ENCODE data around the gene ADAM15.

Gene ADAM15

GRCh38 chr1:155103325-155103724, 52.2 kb downstream of the ADAM15 start:
- Histone ChIP-seq H3K36me3 (ENCODE audit: insufficient read depth, low read length) (no peaks in the 10 kb centered on the region), H3F3A (ENCODE audit: low read depth) (no peaks in the 10 kb centered on the region), H3K9me3 (ENCODE audit: insufficient read depth, low read depth, low read length) (no peaks in the 10 kb centered on the region), H3K79me2 (ENCODE audit: insufficient read depth, low read length) (no peaks in the 10 kb centered on the region), H4K20me1 (ENCODE audit: insufficient read depth, low read length, poor library complexity, severe bottlenecking) (no peaks in the 10 kb centered on the region), H3K4me3 (ENCODE audit: low read length, poor library complexity, severe bottlenecking) (no peak overlapping the region), H3K9me2 (replicated peaks; ENCODE audit: low read depth, low read length) (no peaks in the 10 kb centered on the region), H3K4me1 (ENCODE audit: insufficient read depth, low read length, poor library complexity, severe bottlenecking) (no peaks in the 10 kb centered on the region), H3K27me3 (ENCODE audit: insufficient read depth, low read length, poor library complexity, severe bottlenecking) (no peaks in the 10 kb centered on the region), H2AFZ (ENCODE audit: low read length) (no peak overlapping the region), H3K4me2 (ENCODE audit: low read depth, low read length, poor library complexity, severe bottlenecking) (no peak overlapping the region), H3K9ac (ENCODE audit: low read depth, low read length, poor library complexity, severe bottlenecking) (no peak overlapping the region)
- no peak for TF ChIP-seq CTCF (conservative IDR thresholded peaks at IDR 0.05; ENCODE audit: low read length)
- TF ChIP-seq EZH2phosphoT487 (IDR thresholded peaks at IDR 0.05; ENCODE audit: borderline replicate concordance): no peak

- Histone ChIP-seq H3K4me2 (ENCODE audit: low read depth, low read length, poor library complexity, severe bottlenecking) (no peak overlapping the region), H3K36me3 (ENCODE audit: insufficient read depth, low read length) (no peaks in the 10 kb centered on the region), H3K9me3 (ENCODE audit: insufficient read depth, low read depth, low read length) (no peaks in the 10 kb centered on the region), H2AFZ (ENCODE audit: low read length) (no peak overlapping the region), H4K20me1 (ENCODE audit: insufficient read depth, low read length, poor library complexity, severe bottlenecking) (no peaks in the 10 kb centered on the region), H3F3A (ENCODE audit: low read depth) (no peaks in the 10 kb centered on the region), H3K9ac (ENCODE audit: low read depth, low read length, poor library complexity, severe bottlenecking) (no peak overlapping the region), H3K4me1 (ENCODE audit: insufficient read depth, low read length, poor library complexity, severe bottlenecking) (no peaks in the 10 kb centered on the region), H3K79me2 (ENCODE audit: insufficient read depth, low read length) (no peaks in the 10 kb centered on the region), H3K27me3 (ENCODE audit: insufficient read depth, low read length, poor library complexity, severe bottlenecking) (no peaks in the 10 kb centered on the region), H3K4me3 (ENCODE audit: low read length, poor library complexity, severe bottlenecking) (no peak overlapping the region), H3K9me2 (replicated peaks; ENCODE audit: low read depth, low read length) (no peaks in the 10 kb centered on the region)
- TF ChIP-seq CTCF (conservative IDR thresholded peaks at IDR 0.05; ENCODE audit: low read length): no peak
- no peak for TF ChIP-seq EZH2phosphoT487 (IDR thresholded peaks at IDR 0.05; ENCODE audit: borderline replicate concordance)
These were observed 53.8 kb downstream of the ADAM15 start for GRCh38 chr1:155104605-155105534.

GRCh38 chr1:155105604-155106011, 54.5 kb downstream of the ADAM15 start:
- no peaks in the 10 kb centered on the region for H4K20me1 ChIP-seq (ENCODE audit: insufficient read depth, low read length, poor library complexity, severe bottlenecking)
- H3K9me2 ChIP-seq (replicated peaks; ENCODE audit: low read depth, low read length): no peaks in the 10 kb centered on the region
- H3K4me1 ChIP-seq (ENCODE audit: insufficient read depth, low read length, poor library complexity, severe bottlenecking): peaks cover 1% of the 10 kb centered on the region
- no peaks in the 10 kb centered on the region for H3K79me2 ChIP-seq (ENCODE audit: insufficient read depth, low read length)
- H3K9ac ChIP-seq (ENCODE audit: low read depth, low read length, poor library complexity, severe bottlenecking): no peak overlapping the region
- no peaks in the 10 kb centered on the region for H3K9me3 ChIP-seq (ENCODE audit: insufficient read depth, low read depth, low read length)
- H3K27me3 ChIP-seq (ENCODE audit: insufficient read depth, low read length, poor library complexity, severe bottlenecking): no peaks in the 10 kb centered on the region
- no peaks in the 10 kb centered on the region for H3K36me3 ChIP-seq (ENCODE audit: insufficient read depth, low read length)
- H3K4me3 ChIP-seq (ENCODE audit: low read length, poor library complexity, severe bottlenecking): no peak overlapping the region
- no peak overlapping the region for H3K4me2 ChIP-seq (ENCODE audit: low read depth, low read length, poor library complexity, severe bottlenecking)
- H2AFZ ChIP-seq (ENCODE audit: low read length): no peak overlapping the region
- H3F3A ChIP-seq (ENCODE audit: low read depth): no peaks in the 10 kb centered on the region
- TF ChIP-seq CTCF (conservative IDR thresholded peaks at IDR 0.05; ENCODE audit: low read length) (no peak), EZH2phosphoT487 (IDR thresholded peaks at IDR 0.05; ENCODE audit: borderline replicate concordance) (no peak)

Data from Loucy (cell line).